ENCODE data around the gene EME1.
"Not testable (repeated sequence)": the region's sequence is repeated elsewhere in the genome, so short reads cannot be mapped to it uniquely, and the experiment has no call there.

EME1 gene

DNA sequence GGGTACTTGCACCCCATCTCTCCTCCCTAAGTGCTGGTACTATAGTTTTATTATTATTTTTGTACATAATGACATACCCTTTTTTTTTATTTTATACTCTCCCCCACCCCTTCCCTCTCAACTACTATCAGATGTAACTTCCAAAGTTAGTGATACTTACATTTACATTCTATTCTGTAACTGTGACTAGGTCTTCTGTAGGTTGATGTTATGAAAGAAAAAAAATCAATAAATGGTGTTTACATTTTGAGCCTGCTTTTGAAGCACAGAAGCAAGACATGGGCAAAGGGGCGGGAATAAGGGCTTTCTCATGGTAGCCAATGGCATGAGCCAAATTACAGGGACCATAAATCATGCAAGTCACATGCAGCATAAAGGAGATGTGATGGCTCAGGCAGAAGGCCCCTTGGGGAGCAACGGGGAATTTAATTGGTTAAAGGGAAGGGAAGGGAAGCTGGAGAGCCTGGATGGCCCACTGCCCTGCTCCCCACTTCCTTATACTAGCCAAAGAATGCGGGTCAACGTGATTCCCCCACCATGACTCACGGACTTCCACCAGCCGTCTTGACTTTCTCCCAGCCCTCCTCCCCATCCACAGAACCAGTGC lies 50.6 kb downstream of the EME1 start:
- Histone ChIP-seq H3K9me3 (ENCODE audit: insufficient read depth, low read depth, low read length) (peaks cover 4% of the 10 kb centered on the region; the same call in 1 of the 2 replicates), H3K4me3 (ENCODE audit: low read length) (no peak overlapping the region), H3K27ac (ENCODE audit: low read depth, low read length) (no peak overlapping the region), H3K4me1 (ENCODE audit: insufficient read depth, low read length) (peaks cover 11% of the 10 kb centered on the region; the same call in 1 of the 2 replicates), H3K36me3 (ENCODE audit: insufficient read depth, low read length) (no peaks in the 10 kb centered on the region), H3K27me3 (ENCODE audit: insufficient read depth, low read length) (peaks cover 15% of the 10 kb centered on the region), H3K9ac (ENCODE audit: low read depth, low read length) (no peak overlapping the region)
- 76% methylated on average over 6 of the region's 6 CpGs for WGBS

DNA sequence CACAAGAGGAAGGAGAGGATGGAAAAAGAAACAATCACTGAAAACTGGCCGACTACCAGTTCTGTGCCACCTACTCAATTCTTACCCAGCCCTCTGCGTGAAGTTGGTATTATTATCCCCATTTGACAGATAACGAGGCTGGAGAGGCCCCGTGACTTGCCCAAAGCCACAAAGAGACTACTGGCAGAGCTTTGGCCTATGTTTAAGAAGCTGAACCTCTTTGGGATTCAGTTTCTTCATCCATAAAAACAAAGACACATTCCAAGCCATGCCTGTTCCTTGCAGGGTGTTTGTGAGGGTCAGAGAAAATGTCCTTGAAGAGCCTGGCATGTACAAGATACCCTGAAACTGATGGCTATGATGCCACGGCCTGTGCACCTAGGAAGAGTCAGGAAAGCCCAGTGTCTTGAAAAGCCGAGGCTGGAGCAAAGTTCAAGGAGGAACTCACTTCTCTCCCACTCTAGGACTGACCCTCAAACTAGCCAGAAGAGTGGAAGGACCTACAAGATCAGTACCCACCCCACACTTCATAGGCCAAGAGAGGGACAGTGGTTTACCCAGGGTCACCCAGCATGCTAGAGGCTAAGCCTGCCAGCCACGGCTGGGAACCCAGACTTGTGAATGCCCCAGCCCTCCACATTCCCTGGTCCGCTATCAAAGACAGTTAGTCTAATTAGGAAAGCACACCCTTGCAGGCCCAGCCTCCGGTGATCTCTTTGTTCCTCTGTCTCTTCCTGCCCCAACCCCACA lies 51.4 kb downstream of the EME1 start:
- H3K9me3 ChIP-seq (ENCODE audit: insufficient read depth, low read depth, low read length), result 0 out of 2 replicates have a peak, but pooled peaks cover 1% of the 10 kb centered on the region
- peaks cover 15% of the 10 kb centered on the region for H3K27me3 ChIP-seq (ENCODE audit: insufficient read depth, low read length)
- H3K4me3 ChIP-seq (ENCODE audit: low read length), result no peak overlapping the region
- peaks cover 11% of the 10 kb centered on the region; the same call in 1 of the 2 replicates for H3K4me1 ChIP-seq (ENCODE audit: insufficient read depth, low read length)
- 88% methylated on average over 9 of the region's 9 CpGs for WGBS
- H3K9ac ChIP-seq (ENCODE audit: low read depth, low read length), result no peak overlapping the region
- H3K36me3 ChIP-seq (ENCODE audit: insufficient read depth, low read length), result no peaks in the 10 kb centered on the region
- no peak overlapping the region for H3K27ac ChIP-seq (ENCODE audit: low read depth, low read length)

DNA sequence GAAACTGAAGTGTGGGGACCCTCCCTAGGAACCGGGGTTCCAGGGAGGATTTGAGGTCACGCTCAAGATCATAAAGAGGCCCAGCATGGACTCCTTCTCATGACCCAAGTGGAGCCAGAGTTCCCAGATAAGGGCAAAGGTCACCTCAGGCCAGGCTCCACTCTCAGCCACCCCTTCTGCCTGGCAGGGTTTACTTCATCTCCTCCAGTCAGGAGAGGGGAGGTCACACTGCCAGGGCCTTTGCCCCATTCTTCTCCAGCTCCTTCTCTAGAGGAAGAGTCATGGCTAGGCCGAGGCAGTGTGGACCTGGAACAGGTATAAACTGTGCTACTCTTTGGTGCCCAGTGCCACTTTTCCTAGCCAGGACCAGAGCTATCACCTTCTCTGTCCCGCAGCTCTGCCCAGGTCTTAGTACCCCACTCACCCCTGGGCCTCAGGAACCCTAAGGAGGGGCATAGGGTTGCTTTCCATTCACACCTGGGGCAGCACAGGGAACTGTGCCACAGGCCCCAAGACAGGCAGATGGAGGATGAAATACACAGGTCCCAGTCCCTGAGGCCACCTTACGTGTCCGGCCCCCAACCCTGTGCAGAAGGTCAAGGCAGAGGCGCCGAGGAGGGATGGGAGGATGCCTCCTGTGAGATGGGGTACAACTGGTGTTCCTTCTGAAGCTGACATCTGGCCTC lies 52.1 kb downstream of the EME1 start:
- H3K36me3 ChIP-seq (ENCODE audit: insufficient read depth, low read length), result no peaks in the 10 kb centered on the region
- peaks cover 15% of the 10 kb centered on the region for H3K27me3 ChIP-seq (ENCODE audit: insufficient read depth, low read length)
- H3K9ac ChIP-seq (ENCODE audit: low read depth, low read length), result peak overlapping the region; percentile 69; the same call in 1 of the 2 replicates
- H3K27ac ChIP-seq (ENCODE audit: low read depth, low read length), result no peak overlapping the region
- peak overlapping the region; percentile 62 for H3K4me3 ChIP-seq (ENCODE audit: low read length)
- H3K4me1 ChIP-seq (ENCODE audit: insufficient read depth, low read length), result peaks cover 11% of the 10 kb centered on the region; the same call in 1 of the 2 replicates
- 87% methylated on average over 8 of the region's 8 CpGs for WGBS
- H3K9me3 ChIP-seq (ENCODE audit: insufficient read depth, low read depth, low read length), result no peaks in the 10 kb centered on the region

GRCh38 chr17:50425682-50426471 lies 52.8 kb downstream of the EME1 start, which contains the start of gene ACSF2:
ACSF2 (plus strand) TSS chr17:50426218; CDS start chr17:50426262, 44 bp downstream.
- 3% methylated on average over 69 of the region's 70 CpGs for WGBS
- Histone ChIP-seq H3K27me3 (ENCODE audit: insufficient read depth, low read length) (peaks cover 15% of the 10 kb centered on the region), H3K9ac (ENCODE audit: low read depth, low read length) (peak within 1 kb of the TSS; percentile 69), H3K4me1 (ENCODE audit: insufficient read depth, low read length) (peaks cover 11% of the 10 kb centered on the region; the same call in 1 of the 2 replicates), H3K9me3 (ENCODE audit: insufficient read depth, low read depth, low read length) (no peaks in the 10 kb centered on the region), H3K36me3 (ENCODE audit: insufficient read depth, low read length) (no peaks in the 10 kb centered on the region), H3K4me3 (ENCODE audit: low read length) (peak within 1 kb of the TSS; percentile 62), H3K27ac (ENCODE audit: low read depth, low read length) (peak within 1 kb of the TSS; percentile 30; the same call in 1 of the 2 replicates)

- Histone ChIP-seq H3K36me3 (ENCODE audit: insufficient read depth, low read length) (no peaks in the 10 kb centered on the region), H3K4me1 (ENCODE audit: insufficient read depth, low read length) (peaks cover 11% of the 10 kb centered on the region; the same call in 1 of the 2 replicates), H3K4me3 (ENCODE audit: low read length) (peak overlapping the region; percentile 62), H3K9ac (ENCODE audit: low read depth, low read length) (peak overlapping the region; percentile 33; the same call in 1 of the 2 replicates), H3K9me3 (ENCODE audit: insufficient read depth, low read depth, low read length) (no peaks in the 10 kb centered on the region), H3K27me3 (ENCODE audit: insufficient read depth, low read length) (peaks cover 15% of the 10 kb centered on the region), H3K27ac (ENCODE audit: low read depth, low read length) (no peak overlapping the region)
- 5% methylated on average over 7 of the region's 7 CpGs for WGBS
Measured at GRCh38 chr17:50426472-50426782, 53.4 kb downstream of the EME1 start.

DNA sequence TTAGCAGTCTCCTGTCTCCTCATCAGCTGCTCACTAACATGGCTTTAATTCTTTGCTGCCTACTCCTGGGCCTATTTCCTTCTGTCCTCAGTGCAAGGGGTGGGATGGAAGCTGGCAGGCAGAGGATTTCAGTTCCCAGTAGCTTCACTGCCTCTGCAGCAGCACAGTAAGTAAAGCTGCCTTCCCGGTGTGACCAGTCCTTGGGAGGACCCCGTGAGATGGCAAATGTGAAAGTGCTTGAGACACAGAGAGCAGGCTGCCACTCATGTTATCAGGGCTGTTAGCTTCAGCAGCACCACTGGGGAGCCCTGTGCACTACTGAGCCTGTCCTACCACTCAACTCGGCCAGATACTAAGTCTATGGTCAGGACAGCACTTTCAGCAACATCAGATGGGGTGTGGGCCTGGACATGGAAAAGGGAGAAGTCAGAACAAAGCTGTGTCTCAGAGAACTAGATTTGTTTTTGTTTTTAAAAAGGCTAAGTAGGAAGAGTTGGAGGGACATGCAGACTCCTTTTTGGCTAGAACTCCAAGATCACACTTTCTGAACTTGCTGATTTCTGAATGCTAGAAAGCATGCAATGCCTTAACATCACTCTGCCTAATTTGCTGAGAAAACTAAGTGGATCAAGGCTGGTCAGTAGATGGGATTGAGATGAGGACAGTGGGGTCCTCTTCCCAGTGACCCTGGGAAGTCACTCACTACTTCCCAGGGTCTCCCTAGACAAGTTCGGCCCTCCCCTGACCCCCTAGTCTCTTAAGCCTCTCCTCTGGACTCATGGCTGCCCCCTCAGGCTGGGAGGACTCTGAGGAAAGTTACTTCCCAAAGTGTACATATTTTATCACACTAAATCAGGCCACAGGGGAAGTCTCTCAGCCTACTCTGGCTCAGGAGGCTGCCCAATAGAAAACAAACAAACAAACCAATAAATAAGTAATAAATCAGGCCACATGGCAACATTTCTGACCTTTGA lies 54.1 kb downstream of the EME1 start:
- no peaks in the 10 kb centered on the region for H3K36me3 ChIP-seq (ENCODE audit: insufficient read depth, low read length)
- H3K9ac ChIP-seq (ENCODE audit: low read depth, low read length), result peak overlapping the region; percentile 33; the same call in 1 of the 2 replicates
- H3K27ac ChIP-seq (ENCODE audit: low read depth, low read length), result peak overlapping the region; percentile 8; the same call in 1 of the 2 replicates
- H3K9me3 ChIP-seq (ENCODE audit: insufficient read depth, low read depth, low read length), result no peaks in the 10 kb centered on the region
- H3K4me1 ChIP-seq (ENCODE audit: insufficient read depth, low read length), result peaks cover 11% of the 10 kb centered on the region; the same call in 1 of the 2 replicates
- peak overlapping the region; percentile 62 for H3K4me3 ChIP-seq (ENCODE audit: low read length)
- WGBS, result 53% methylated on average over 4 of the region's 4 CpGs
- peaks cover 15% of the 10 kb centered on the region for H3K27me3 ChIP-seq (ENCODE audit: insufficient read depth, low read length)

DNA sequence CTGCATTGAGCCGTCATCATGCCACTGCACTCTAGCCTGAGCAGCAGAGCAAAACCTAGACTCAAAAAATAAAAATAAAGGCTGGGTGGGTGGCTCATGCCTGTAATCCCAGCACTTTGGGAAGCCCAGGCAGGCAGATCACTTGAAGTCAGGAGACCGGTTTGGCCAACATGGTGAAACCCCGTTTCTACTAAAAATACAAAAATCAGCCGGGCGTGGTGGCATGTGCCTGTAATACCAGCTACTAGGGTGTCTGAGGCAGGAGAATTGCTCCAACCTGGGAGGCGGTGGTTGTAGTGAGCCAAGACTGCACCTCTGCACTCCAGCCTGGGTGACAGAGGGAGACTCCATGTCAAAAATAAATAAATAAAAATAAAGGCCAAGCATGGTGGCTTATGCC lies 55.1 kb downstream of the EME1 start:
- not testable (repeated sequence) for H3K9ac ChIP-seq (ENCODE audit: low read depth, low read length); H3K27ac ChIP-seq (ENCODE audit: low read depth, low read length); H3K4me3 ChIP-seq (ENCODE audit: low read length); H3K9me3 ChIP-seq (ENCODE audit: insufficient read depth, low read depth, low read length); H3K36me3 ChIP-seq (ENCODE audit: insufficient read depth, low read length)
- Histone ChIP-seq H3K27me3 (ENCODE audit: insufficient read depth, low read length) (peaks cover 15% of the 10 kb centered on the region), H3K4me1 (ENCODE audit: insufficient read depth, low read length) (peaks cover 11% of the 10 kb centered on the region; the same call in 1 of the 2 replicates)
- WGBS, result 89% methylated on average over 6 of the region's 6 CpGs

GRCh38 chr17:50428831-50429424 lies 55.9 kb downstream of the EME1 start:
- 96% methylated on average over 6 of the region's 7 CpGs for WGBS
- Histone ChIP-seq H3K9ac (ENCODE audit: low read depth, low read length) (no peak overlapping the region), H3K4me3 (ENCODE audit: low read length) (no peak overlapping the region)

GRCh38 chr17:50429793-50430192 lies 56.8 kb downstream of the EME1 start:
- no peak overlapping the region for H3K27ac ChIP-seq (ENCODE audit: low read depth, low read length)
- H3K36me3 ChIP-seq (ENCODE audit: insufficient read depth, low read length), result no peaks in the 10 kb centered on the region
- H3K27me3 ChIP-seq (ENCODE audit: insufficient read depth, low read length), result peaks cover 10% of the 10 kb centered on the region
- H3K9ac ChIP-seq (ENCODE audit: low read depth, low read length), result no peak overlapping the region
- H3K4me1 ChIP-seq (ENCODE audit: insufficient read depth, low read length), result peaks cover 11% of the 10 kb centered on the region; the same call in 1 of the 2 replicates
- H3K9me3 ChIP-seq (ENCODE audit: insufficient read depth, low read depth, low read length), result no peaks in the 10 kb centered on the region
- H3K4me3 ChIP-seq (ENCODE audit: low read length), result no peak overlapping the region
- WGBS, result 95% methylated on average over 3 of the region's 4 CpGs

More at GRCh38 chr17:50428831-50429424, 55.9 kb downstream of the EME1 start:
- peaks cover 11% of the 10 kb centered on the region; the same call in 1 of the 2 replicates for H3K4me1 ChIP-seq (ENCODE audit: insufficient read depth, low read length)
- H3K36me3 ChIP-seq (ENCODE audit: insufficient read depth, low read length), result no peaks in the 10 kb centered on the region
- H3K27ac ChIP-seq (ENCODE audit: low read depth, low read length), result no peak overlapping the region
- H3K27me3 ChIP-seq (ENCODE audit: insufficient read depth, low read length), result peaks cover 15% of the 10 kb centered on the region
- no peaks in the 10 kb centered on the region for H3K9me3 ChIP-seq (ENCODE audit: insufficient read depth, low read depth, low read length)
